GM23338 (cell line): ENCODE results near the gene DMRTB1. TPM values are rescaled to one million over a fixed set of nuclear protein-coding genes. Genes with fewer than 3 reads are reported as not detected.

Experiments
- ATAC-seq: fragments of 200-7000 bp; cut with Tn5 transposase; 3 replicates; pipeline ENCODE4 v1.9.1; 2020
- DNase-seq: peaks from one replicate; pipeline ENCODE4 v3.0.0-alpha.2; 2015; ENCODE audit warnings: low spot score
- H2AFZ ChIP-seq: fragments of 200-600 bp; sonication (generic); 2 replicates; pipeline ENCODE4 v1.8.0; 2016; ENCODE audit warnings: antibody characterized with exemption, mild to moderate bottlenecking, moderate library complexity
- H3F3A ChIP-seq: fragments of 200-600 bp; sonication (generic); replicated peaks from 2 replicates; pipeline ENCODE4 v1.8.0; 2017; ENCODE audit warnings: antibody characterized with exemption, mixed run types, low read depth
- H3K27ac ChIP-seq: fragments of 200-600 bp; sonication (generic); 2 replicates; pipeline ENCODE4 v1.6.1; 2016; ENCODE audit warnings: low read depth
- H3K27me3 ChIP-seq: fragments of 200-600 bp; sonication (generic); 2 replicates; pipeline ENCODE4 v1.8.0; 2016; ENCODE audit warnings: mild to moderate bottlenecking, mixed run types, moderate library complexity; ENCODE audit not compliant: insufficient read depth
- H3K36me3 ChIP-seq: fragments of 200-600 bp; sonication (generic); 2 replicates; pipeline ENCODE4 v1.8.0; 2016; ENCODE audit warnings: mild to moderate bottlenecking; ENCODE audit not compliant: insufficient read depth
- H3K4me1 ChIP-seq: fragments of 200-600 bp; sonication (generic); 2 replicates; pipeline ENCODE4 v1.8.0; 2016; ENCODE audit warnings: mild to moderate bottlenecking, moderate library complexity; ENCODE audit not compliant: insufficient read depth
- H3K4me2 ChIP-seq: fragments of 200-600 bp; sonication (generic); 2 replicates; pipeline ENCODE4 v1.7.1; 2017; ENCODE audit warnings: mixed run types
- H3K4me3 ChIP-seq: fragments of 200-600 bp; sonication (generic); 2 replicates; pipeline ENCODE4 v1.6.1; 2016; ENCODE audit warnings: mixed run types
- H3K79me2 ChIP-seq: fragments of 200-600 bp; sonication (generic); replicated peaks from 2 replicates; pipeline ENCODE4 v1.8.0; 2017; ENCODE audit warnings: mild to moderate bottlenecking; ENCODE audit not compliant: insufficient read depth
- H3K9me2 ChIP-seq: fragments of 200-600 bp; sonication (generic); 2 replicates; pipeline ENCODE4 v1.8.0; 2017; ENCODE audit not compliant: insufficient read depth
- H4K20me1 ChIP-seq: fragments of 200-600 bp; sonication (generic); replicated peaks from 2 replicates; pipeline ENCODE4 v1.8.0; 2017; ENCODE audit warnings: mild to moderate bottlenecking; ENCODE audit not compliant: insufficient read depth
- H3K27ac Mint-ChIP-seq: 2 replicates; pipeline ENCODE4 v1.8.0; 2020; ENCODE audit warnings: inconsistent platforms, mild to moderate bottlenecking, moderate library complexity, mixed read lengths
- H3K27me3 Mint-ChIP-seq: 3 replicates; pipeline ENCODE4 v1.8.0; 2022; ENCODE audit warnings: low read depth, mild to moderate bottlenecking, moderate library complexity, mixed read lengths, inconsistent platforms; ENCODE audit not compliant: insufficient read depth, poor library complexity
- H3K36me3 Mint-ChIP-seq: 3 replicates; pipeline ENCODE4 v1.8.0; 2021; ENCODE audit warnings: low read depth, mild to moderate bottlenecking, inconsistent platforms, moderate library complexity, mixed read lengths
- H3K4me1 Mint-ChIP-seq: 3 replicates; pipeline ENCODE4 v1.8.0; 2020; ENCODE audit warnings: mild to moderate bottlenecking, inconsistent platforms, mixed read lengths
- H3K4me3 Mint-ChIP-seq: 3 replicates; pipeline ENCODE4 v1.8.0; 2021; ENCODE audit warnings: moderate library complexity, mild to moderate bottlenecking, inconsistent platforms, mixed read lengths
- H3K9me3 Mint-ChIP-seq: 3 replicates; pipeline ENCODE4 v1.8.0; 2020; ENCODE audit warnings: moderate library complexity, mild to moderate bottlenecking, inconsistent platforms, mixed read lengths
- EZH2 ChIP-seq: fragments of 200-600 bp; sonication (generic); IDR thresholded peaks from one replicate; pipeline ENCODE4 v1.8.0; 2017; ENCODE audit warnings: antibody characterized with exemption, mild to moderate bottlenecking, low read depth; ENCODE audit not compliant: unreplicated experiment
- NANOG ChIP-seq: IDR thresholded peaks from 2 replicates; pipeline ENCODE4 v1.6.1; 2016; ENCODE audit warnings: antibody characterized with exemption, borderline replicate concordance
- polyA plus RNA-seq: library from polyadenylated mRNA; unstranded; fragments of >200 nt; fragmentation: Nextera tagmentation; extraction: Ambion mirVana; gene quantifications from 2 replicates; pipeline ENCODE4 v1.2.1, GENCODE V29; 2016
- total RNA-seq: library from RNA; depleted of rRNA; stranded (reverse); fragments of >200 nt; shearing (Covaris generic); gene quantifications from 2 replicates; pipeline ENCODE4 v1.2.3, GENCODE V29; 2014
- TF ChIP-seq, protein P1 (sequence below): IDR thresholded peaks from one replicate; pipeline ENCODE4 v1.6.1; 2018; ENCODE audit warnings: antibody characterized with exemption; ENCODE audit not compliant: unreplicated experiment
- TF ChIP-seq, protein P2 (sequence below), 2 experiments: fragments of 200-600 bp in 1 of 2; sonication (generic) in 1 of 2; conservative IDR thresholded peaks; 2 replicates each; pipeline versions ENCODE4 v1.5.1 to v1.6.1; 2016 to 2017; ENCODE audit warnings: antibody characterized with exemption in 2 of 2, low read depth in 2 of 2, mild to moderate bottlenecking in 2 of 2, moderate library complexity in 1 of 2

DMRTB1 gene
- total and polyA plus RNA-seq, 2 experiments from 2014 or later = 0.27 to 1.2 TPM

DNA sequence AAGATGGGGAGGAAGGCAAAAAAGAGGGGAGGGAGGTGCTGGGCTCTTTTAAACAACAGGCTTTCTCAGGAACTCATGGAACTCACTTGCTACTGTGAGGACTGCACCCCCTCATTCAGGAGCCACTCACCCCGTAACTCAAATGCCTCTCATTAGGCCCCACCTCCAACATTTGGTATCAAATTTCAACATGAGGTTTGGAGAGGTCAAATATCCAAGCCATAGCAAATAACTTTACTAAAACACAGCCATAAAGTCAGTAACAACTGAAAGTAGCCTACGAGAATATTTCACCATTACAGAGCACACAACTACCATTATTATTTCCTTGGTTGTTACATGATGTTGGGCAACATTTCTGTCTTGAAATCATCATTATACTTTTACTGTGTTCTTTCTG is 13.1 kb upstream of the DMRTB1 start (continued):
- TF ChIP-seq, protein P1, sequence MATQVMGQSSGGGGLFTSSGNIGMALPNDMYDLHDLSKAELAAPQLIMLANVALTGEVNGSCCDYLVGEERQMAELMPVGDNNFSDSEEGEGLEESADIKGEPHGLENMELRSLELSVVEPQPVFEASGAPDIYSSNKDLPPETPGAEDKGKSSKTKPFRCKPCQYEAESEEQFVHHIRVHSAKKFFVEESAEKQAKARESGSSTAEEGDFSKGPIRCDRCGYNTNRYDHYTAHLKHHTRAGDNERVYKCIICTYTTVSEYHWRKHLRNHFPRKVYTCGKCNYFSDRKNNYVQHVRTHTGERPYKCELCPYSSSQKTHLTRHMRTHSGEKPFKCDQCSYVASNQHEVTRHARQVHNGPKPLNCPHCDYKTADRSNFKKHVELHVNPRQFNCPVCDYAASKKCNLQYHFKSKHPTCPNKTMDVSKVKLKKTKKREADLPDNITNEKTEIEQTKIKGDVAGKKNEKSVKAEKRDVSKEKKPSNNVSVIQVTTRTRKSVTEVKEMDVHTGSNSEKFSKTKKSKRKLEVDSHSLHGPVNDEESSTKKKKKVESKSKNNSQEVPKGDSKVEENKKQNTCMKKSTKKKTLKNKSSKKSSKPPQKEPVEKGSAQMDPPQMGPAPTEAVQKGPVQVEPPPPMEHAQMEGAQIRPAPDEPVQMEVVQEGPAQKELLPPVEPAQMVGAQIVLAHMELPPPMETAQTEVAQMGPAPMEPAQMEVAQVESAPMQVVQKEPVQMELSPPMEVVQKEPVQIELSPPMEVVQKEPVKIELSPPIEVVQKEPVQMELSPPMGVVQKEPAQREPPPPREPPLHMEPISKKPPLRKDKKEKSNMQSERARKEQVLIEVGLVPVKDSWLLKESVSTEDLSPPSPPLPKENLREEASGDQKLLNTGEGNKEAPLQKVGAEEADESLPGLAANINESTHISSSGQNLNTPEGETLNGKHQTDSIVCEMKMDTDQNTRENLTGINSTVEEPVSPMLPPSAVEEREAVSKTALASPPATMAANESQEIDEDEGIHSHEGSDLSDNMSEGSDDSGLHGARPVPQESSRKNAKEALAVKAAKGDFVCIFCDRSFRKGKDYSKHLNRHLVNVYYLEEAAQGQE = no peak
- TF ChIP-seq, protein P2, sequence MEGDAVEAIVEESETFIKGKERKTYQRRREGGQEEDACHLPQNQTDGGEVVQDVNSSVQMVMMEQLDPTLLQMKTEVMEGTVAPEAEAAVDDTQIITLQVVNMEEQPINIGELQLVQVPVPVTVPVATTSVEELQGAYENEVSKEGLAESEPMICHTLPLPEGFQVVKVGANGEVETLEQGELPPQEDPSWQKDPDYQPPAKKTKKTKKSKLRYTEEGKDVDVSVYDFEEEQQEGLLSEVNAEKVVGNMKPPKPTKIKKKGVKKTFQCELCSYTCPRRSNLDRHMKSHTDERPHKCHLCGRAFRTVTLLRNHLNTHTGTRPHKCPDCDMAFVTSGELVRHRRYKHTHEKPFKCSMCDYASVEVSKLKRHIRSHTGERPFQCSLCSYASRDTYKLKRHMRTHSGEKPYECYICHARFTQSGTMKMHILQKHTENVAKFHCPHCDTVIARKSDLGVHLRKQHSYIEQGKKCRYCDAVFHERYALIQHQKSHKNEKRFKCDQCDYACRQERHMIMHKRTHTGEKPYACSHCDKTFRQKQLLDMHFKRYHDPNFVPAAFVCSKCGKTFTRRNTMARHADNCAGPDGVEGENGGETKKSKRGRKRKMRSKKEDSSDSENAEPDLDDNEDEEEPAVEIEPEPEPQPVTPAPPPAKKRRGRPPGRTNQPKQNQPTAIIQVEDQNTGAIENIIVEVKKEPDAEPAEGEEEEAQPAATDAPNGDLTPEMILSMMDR (conservative IDR thresholded peaks at IDR 0.05; ENCODE audit: low read depth in 2 of 2) = no peak
- TF ChIP-seq NANOG = no peak

DNA sequence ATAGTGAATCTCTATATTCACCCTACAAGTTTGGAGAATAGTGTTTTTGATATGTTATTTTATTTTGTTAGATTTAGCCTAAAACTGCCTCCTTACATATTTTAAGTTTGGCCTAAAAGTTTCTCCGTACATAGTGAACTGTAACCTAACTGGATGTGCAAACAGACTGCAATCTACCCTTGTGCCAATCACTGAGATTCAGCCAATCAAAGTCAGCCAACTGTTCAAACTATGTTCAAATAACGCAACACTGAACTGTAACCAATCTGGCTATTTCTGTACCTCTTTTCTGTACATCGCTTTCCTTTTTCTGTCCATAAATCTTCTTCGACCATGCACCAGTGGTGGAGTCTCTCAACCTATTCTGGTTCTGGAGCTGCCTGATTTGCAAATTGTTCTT is 11.8 kb upstream of the DMRTB1 start:
- Mint-ChIP-seq H3K4me1 (peaks cover 61% of the 10 kb centered on the region), H3K4me3 (no peak overlapping the region), H3K27me3 (peaks cover 4% of the 10 kb centered on the region), H3K9me3 (peaks cover 23% of the 10 kb centered on the region), H3K36me3 (peaks cover 21% of the 10 kb centered on the region), H3K27ac (no peak overlapping the region)
- H3K4me3 ChIP-seq = no peak overlapping the region
- no peaks in the 10 kb centered on the region for H4K20me1 ChIP-seq
- H3K36me3 ChIP-seq = no peaks in the 10 kb centered on the region
- peaks cover 3% of the 10 kb centered on the region; the same call in 1 of the 2 replicates for H3F3A ChIP-seq
- H3K27ac ChIP-seq = peak overlapping the region; percentile 92; the same call in 1 of the 2 replicates
- no peak for DNase-seq
- TF ChIP-seq EZH2 = no peak
- H3K4me1 ChIP-seq = peaks cover 42% of the 10 kb centered on the region
- H2AFZ ChIP-seq = no peak overlapping the region
- no peaks in the 10 kb centered on the region for H3K79me2 ChIP-seq
- no peak for ATAC-seq
- H3K9me2 ChIP-seq = no peaks in the 10 kb centered on the region
- H3K4me2 ChIP-seq = 0 out of 2 replicates have a peak overlapping the region, but pooled peaks have one; percentile 12
- no peaks in the 10 kb centered on the region for H3K27me3 ChIP-seq

DNA sequence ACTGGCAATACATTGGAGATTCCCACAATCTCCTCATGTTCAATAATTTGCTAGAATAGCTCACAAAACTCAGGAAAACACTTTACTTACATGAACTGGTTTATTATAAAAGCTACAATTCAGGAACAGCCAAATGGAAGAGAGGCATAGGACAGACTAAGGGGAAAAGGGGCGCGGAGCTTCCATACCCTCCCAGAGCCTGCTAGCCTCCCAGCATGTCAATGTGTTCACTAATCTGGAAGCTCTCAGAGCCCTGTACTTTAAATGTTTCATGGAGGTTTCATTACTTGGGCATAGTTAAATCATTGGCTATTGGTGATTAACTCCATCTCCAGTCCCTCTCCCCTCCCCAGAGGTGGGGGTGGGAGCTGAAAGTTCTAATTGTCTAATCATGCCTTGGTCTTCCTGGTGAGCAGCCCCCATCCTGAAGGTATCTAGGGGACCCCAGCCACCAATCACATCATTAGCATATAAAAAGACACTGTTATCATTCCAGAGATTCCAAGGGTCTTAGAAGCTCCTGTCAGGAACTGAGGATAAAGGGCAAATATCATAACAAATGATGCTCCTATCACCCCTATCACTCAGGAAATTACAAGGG is 10.9 kb upstream of the DMRTB1 start:
- no peaks in the 10 kb centered on the region for H3K9me2 ChIP-seq
- peak overlapping the region; percentile 81 for H3K27ac Mint-ChIP-seq
- H3K4me3 ChIP-seq = peak overlapping the region; percentile 19; the same call in 1 of the 2 replicates
- H3K27me3 Mint-ChIP-seq = peaks cover 4% of the 10 kb centered on the region
- ATAC-seq = peak; percentile 83
- peak; percentile 84 for DNase-seq
- H3K27me3 ChIP-seq = no peaks in the 10 kb centered on the region
- no peaks in the 10 kb centered on the region for H3K79me2 ChIP-seq
- no peaks in the 10 kb centered on the region for H3K36me3 ChIP-seq
- no peak overlapping the region for H2AFZ ChIP-seq
- H3K4me1 Mint-ChIP-seq = peaks cover 59% of the 10 kb centered on the region
- peak overlapping the region; percentile 37; the same call in 2 of the 3 replicates for H3K4me3 Mint-ChIP-seq
- H3K36me3 Mint-ChIP-seq = peaks cover 21% of the 10 kb centered on the region
- H3F3A ChIP-seq = peaks cover 3% of the 10 kb centered on the region; the same call in 1 of the 2 replicates
- peaks cover 45% of the 10 kb centered on the region for H3K4me1 ChIP-seq
- peak overlapping the region; percentile 92 for H3K27ac ChIP-seq
- H3K9me3 Mint-ChIP-seq = peaks cover 23% of the 10 kb centered on the region
- peak overlapping the region; percentile 12 for H3K4me2 ChIP-seq
- no peaks in the 10 kb centered on the region for H4K20me1 ChIP-seq
- TF ChIP-seq, protein P2 (conservative IDR thresholded peaks at IDR 0.05; ENCODE audit: low read depth in 2 of 2) = no peak
- TF ChIP-seq NANOG = peak; percentile 95
